GM21367 (cell line): ENCODE data around the gene AKR1C3.
"Not testable (repeated sequence)": the region's sequence is repeated elsewhere in the genome, so short reads cannot be mapped to it uniquely, and the experiment has no call there.

Experiments used
- ATAC-seq: cut with Tn5 transposase; IDR thresholded peaks from one replicate; pipeline ENCODE4 v1.9.1; 2021; ENCODE audit not compliant: unreplicated experiment

Gene AKR1C3

DNA sequence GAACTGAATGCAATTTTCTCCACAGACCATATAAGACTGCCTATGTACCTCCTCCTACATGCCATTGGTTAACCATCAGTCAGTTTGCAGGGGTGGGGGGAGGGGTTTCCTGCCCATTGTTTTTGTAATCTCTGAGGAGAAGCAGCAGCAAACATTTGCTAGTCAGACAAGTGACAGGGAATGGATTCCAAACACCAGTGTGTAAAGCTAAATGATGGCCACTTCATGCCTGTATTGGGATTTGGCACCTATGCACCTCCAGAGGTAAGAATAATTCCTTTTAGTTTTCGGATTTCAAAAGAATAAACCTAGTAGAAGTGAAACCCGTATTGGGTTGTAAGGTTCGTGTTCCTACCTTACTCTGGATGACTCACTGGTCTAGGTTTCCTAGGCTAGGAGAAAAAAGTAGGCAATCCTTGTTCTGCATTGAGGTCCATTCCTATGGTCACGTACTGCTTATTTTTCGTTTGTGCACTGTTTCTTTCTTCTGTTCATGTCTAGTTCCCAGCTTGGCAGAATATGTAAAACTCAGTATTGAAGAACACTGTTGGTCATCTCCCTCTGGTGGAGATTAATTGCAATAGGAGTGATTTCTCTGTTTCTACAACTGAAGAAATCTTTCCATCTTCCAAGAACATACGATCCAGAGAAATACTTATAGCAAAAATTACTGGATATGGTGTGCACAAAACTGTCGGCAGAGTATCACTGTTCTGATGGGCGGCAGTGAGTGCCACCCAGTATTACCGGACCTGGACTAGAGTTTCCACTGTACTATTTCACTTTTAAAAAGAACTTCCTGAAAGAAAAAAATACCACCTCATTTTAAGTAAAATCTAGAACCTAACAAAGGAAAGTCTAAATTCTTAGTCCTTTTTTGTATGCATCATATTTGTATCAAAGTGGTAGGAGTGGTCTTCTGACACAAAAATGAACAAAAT is at the start of gene AKR1C3:
Gene AKR1C3 (plus strand): TSS at position 150 of the 941 bp plus-strand sequence. CDS start 31 bp downstream, at position 181.
- no peak for ATAC-seq

DNA sequence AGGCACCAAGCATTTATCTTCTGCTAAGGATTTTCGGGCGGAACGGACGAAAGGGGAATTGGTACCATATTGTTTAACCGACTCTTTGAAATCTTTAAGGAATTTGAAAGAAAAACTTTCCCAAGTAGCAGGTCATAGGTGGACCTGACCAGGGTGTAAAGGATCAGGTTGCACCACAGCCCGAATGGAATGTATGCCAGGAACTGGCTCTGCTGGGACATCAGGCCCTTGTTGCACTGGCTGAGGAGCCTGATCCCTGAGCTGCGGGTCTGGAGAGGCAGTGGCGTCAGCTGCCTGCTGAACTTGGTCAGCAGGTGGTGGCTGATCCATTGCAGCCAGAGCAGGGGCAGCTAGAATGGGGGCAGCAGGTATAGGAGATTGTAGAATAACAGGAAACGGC is 49.1 kb upstream of the AKR1C3 start:
- no peak for ATAC-seq

DNA sequence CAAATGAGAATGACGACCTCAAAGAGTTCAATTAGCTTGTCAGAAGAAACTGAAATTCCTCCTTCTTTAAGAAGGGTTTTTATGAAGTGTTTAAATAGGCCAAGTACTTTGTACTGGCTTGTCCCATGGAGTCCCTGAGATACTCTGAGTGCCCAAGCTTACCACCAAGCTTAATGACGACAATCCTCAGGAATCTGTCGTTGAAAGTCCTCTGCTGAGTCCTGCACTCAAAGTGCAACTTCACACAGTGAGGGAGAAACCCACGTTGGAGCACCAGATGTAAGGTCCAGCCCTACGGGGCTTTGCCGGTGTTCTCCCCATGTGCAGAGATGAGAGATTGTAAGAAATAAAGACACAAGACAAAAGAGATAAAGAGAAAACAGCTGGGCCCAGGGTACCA is 47.8 kb upstream of the AKR1C3 start:
- no peak for ATAC-seq

DNA sequence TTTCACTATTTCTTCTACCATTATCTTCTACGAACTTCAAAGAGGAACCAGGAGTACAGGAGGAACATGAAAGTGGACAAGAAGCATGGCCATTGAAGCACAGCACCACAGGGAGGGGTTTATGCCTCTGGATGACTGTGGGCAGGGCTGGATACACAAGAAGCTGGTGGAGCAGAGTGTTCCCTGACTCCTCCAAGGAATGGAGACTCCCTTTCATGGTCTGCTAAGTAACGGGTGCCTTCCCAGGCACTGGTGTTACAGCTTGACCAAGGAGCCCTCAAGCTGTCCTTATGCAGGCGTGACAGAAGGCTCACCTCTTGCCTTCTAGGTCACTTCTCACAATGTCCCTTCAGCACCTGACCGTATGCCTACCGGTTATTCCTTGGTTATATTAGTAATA is 47.2 kb upstream of the AKR1C3 start:
- not testable (repeated sequence) for ATAC-seq

DNA sequence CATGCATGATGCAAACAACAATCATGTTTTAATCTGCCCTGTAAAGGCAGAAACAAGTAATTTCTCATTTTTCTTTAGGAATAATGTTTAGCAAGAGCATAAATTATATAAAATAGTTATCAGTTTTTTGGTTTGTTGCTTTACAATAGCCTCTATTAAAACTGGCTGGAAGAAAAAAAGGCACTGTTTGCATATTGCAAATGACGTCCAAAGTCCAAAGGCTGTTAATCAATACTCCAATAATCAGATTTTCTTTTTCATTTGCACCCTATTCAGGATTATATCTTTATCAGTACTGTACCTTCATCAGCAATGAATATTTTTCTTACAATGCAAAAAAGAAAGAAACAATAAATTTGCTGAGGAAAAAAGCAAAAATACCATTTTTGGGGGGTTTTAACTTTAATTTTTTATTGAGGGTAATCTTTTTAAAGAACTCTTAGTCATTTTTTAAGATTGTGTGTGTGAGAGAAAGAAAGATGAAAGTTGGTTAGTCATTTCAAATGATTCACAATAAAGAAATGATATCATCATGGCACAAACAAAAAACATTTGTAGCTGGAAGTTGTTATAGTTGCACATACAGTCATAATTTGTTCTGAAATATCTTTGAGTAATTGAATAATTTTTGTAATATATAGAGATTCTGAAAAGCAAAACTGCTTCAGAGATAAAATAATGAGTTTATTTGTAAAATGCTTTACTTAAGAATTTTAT is 46.1 kb upstream of the AKR1C3 start:
- ATAC-seq = no peak

DNA sequence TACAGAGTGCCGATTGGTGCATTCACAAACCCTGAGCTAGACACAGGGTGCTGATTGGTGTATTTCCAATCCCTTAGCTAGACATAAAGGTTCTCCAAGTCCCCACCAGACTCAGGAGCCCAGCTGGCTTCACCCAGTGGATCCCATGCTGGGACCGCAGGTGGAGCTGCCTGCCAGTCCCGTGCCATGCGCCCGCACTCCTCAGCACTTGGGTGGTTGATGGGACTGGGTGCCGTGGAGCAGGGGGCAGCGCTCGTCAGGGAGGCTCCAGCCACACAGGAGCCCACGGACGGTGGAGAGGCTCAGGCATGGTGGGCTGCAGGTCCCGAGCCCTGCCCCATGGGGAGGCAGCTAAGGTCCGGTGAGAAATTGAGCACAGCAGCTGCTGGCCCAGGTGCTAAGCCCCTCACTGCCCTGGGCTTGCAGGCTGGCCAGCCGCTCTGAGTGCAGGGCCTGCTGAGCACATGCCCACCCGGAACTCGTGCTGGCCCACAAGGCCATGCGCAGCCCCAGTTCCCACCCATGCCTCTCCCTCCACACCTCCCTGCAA is 41.2 kb upstream of the AKR1C3 start:
- ATAC-seq = not testable (repeated sequence)

DNA sequence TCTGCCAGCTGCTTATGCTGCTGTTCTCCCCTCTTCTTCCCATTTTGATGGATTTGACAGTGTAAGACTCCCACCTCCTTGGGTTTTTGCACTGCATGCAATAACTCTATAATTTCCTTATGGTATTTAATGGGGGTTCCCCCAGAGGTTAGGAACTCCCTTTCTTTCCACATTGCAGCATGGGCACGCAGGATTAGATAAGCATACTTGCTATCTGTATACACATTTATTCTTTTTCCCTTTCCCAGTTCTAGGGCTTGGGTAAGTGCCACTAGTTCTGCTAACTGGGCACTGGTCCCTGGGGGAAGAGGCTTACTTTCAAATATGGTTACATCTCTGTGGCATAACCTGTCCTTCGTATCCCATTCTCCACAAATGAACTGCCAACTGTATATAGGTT is 39.4 kb upstream of the AKR1C3 start:
- not testable (repeated sequence) for ATAC-seq

DNA sequence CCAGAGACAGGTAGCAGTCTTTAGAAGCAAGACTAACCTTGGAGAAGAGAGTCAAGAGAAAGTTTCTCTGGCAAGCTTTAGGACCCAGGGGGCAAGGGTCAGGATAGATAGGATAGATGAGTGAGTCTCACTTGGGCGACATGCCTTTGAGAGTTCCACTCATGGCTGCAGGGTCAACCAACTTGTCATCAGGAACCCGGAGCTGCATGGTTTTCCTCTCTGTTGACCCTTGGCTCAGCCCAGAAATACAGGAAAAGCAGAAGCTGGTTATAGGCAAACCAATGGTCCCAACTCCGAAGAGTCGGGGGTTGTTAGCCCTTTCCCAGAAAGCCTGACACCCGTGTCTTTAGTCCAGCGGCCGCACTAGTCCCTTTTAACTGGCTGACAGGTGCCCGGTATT is 34.9 kb upstream of the AKR1C3 start:
- ATAC-seq = not testable (repeated sequence)

DNA sequence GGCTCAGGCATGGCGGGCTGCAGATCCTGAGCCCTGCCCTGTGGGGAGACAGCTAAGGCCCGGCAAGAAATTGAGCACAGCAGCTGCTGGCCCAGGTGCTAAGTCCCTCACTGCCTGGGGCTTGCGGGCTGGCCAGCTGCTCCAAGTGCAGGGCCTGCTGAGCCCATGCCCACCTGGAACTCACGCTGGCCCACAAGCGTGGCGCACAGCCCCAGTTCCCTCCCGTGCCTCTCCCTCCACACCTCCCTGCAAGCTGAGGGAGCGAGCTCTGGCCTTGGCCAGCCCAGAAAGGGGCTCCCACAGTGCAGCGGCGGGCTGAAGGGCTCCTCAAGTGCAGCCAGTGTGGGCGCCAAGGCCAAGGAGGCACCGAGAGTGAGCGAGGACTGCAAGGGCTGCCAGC is 33.4 kb upstream of the AKR1C3 start:
- not testable (repeated sequence) for ATAC-seq

DNA sequence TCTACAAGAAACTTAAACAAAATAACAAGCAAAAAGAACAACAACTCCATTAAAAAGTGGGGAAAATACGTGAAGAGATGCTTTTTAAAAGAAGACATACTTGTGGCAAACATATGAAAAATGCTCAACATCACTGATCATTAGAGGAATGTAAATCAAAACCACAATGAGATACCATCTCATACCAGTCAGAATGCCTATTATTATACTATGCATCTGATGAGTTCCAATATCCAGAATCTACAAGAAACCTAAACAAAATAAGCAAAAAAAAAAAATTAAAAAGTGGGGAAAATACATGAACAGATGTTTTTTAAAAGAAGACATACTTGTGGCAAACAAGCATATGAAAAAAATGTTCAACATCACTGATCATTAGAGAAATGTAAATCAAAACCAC is 29.6 kb upstream of the AKR1C3 start:
- no peak for ATAC-seq

DNA sequence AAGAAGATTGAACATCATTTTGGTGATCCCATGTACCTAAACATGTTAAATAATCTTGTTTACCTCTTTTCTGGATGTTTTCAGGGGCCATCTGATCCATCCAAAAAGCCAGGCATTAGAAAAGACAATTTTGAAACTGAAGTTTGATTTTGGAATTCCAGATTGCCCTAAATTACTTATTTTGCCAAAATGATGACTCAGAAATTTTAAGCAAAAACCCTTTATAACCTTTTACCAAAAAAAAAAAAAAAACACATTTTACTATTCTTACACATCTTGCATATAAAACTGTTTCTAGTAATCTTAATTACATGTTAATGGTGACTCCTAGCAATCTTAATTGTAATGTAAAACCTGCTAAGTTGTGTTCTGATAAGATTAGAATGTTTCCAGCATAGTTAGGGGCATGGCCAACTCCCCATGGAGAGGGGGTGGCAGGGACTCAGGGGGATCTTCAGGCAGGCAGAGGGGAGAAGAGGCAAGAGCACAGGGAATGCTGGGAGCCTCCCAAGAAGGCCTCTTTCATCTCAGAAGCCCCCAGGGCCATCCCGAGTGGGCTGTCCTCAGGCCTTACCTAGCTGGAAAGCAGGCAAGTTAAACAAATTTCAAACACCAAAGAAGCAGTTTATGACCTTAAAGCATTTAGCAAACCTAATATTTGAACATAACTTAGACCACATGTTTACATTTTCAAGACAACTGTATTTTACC is 25.8 kb upstream of the AKR1C3 start:
- no peak for ATAC-seq

DNA sequence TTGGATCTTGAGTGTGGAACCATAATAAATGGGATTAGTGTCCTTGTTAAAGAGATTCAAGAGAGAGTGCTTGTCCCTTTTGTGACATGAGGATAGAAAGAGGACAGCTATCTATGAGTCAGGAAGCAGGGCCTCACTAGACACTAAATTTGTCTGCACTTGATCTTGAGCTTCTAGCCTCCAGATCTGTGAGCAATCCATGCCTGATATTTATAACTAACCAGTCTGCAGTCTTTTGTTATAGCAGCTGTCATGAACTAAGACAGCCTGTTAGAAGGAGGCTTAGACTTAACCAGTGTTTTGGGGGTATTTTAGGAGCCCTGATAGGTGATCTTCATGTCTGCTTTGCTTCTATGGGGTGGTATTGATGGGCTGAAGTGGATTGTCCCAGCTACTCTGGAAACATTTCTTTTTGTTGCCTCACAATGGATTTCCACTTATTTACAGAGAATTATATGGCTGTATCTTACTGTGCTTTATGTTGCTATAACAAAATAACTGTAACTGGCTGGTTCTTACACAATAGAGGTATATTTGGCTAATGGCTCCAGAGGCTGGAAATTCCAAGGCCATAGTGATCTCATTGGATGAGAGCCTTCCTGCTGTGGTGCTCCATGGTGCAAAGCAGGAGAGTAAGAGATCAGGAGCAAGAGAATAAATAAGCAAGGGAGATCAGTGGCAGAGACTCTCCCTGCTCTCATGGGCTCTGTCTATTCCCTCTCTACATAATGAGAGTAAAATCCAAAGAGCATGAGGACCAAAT is 23.4 kb upstream of the AKR1C3 start:
- ATAC-seq = no peak

DNA sequence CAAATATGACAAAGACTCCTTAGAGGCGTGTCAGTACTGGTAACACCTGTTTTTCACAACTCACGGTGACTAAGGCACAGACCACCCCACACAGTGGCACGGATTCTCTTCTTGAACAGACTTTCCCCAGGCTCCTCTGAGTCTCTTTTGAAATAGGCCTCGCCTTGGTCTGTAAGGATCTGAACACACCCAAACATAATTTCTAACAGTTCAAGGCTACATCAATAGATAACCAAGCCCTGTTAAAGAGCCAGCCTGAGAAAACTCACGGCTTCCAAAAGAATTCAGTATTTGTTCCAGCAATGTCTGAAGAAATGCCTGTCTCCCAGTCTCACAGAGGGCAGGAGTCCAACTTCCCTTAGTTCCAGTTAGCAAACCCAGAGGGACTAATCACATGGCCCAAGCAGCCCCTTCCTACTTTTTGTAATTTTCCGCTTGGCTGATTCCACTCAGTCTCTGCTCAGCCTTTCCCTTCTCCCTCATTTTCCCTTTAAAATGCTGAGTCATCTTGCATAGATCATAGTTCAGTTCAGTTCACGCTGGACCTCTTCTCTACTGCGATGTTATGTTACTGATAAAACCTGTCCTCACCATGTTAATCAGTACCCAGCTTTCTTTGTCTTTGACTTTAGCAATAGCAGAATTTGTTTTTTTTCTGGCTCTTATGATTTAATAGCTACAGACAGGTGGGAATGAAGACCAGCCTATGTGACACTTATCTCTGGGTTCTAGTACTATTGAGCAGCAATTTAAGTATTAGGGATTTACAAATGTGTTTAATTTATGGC is 22.6 kb upstream of the AKR1C3 start:
- ATAC-seq = no peak

DNA sequence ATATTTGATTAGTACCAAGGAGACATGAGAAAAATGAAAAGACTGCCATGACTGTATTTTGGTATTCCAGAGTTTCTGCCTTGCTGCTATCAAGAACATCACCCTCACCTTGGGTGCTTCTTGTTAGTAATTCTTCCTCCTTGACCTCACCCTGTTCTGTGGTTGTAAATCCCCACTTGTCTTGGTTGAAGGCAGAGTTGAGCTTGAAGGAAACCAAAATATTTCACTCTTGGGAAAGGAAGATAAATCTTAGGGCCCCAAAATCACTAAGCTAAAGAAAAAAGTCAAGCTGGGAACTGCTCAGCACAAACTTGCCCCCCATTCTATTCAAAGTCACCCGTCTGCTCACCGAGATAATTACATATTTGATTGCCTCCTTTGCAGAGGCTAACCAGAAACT is 20.6 kb upstream of the AKR1C3 start:
- no peak for ATAC-seq

DNA sequence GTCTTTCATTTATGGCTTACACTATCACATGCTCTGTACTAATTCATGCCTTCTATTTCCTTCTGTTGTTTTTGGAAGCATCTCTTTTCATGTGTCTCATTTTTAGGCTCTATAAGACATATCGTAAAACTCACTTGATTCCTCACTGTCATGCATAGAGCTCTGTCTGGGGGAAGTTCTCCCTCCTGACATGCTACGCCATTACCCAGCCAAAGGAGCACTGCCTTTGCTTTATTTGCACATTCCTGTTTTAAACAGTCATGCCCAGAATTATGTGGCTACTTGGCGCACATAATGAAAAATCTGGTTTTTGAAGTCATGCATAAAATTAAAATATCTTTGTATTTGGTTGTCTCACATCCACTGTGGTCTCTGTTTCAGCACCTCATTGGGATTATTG is 17.6 kb upstream of the AKR1C3 start:
- ATAC-seq = no peak

DNA sequence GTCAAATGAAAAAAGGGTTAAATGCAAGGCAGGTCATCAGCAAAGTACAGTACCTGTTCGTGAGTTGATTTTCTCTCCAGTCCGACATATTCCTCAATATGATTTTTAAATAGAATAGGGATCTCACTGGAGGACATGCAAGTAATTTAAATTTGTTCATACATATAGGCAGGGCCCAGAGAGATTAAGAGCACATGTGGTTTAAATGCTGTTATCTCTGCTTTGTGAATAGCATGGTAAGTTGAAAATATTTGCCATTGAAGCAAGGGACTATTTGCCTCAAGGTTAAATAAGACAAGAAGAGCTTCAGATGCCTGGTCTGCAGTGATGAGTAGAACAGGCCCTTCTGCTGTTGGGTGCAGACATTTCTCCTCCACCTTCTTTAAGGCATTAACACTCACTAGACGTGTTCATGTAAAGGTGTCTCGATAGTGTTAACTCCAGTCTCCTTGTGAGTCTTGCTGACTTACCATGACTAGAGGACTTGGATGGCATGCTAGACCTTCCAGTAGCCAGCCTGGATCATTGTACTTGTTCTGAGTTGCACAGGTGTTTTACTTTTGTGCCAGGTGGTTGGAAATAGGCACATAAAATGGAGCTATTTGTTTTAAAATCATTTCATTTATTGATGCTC is 15.6 kb upstream of the AKR1C3 start:
- ATAC-seq = no peak

DNA sequence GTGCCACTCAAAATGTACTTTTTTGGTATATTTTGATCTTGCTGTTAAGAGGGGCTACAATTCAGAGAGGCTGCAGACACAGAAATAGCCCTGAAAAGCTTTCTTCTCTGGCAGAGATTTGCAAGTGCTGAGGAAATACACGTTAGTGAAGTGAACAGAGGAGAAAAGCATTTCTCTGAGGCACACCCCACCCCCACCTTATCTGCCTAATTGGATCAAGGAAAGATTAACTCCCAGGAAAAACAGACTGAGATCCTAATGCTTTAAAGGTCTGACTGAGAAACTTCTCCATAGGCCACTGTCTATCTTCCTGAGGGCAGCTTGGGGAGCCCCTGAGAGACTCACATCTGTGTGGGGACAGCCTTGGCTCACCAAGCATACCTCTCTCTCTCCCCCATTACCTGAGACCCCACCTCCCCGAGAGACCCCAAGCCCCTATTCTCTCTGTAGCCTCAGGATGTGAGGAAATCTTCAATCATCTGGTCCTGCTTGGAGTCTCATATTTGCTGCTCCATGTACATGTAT is 14.8 kb upstream of the AKR1C3 start:
- ATAC-seq = no peak

DNA sequence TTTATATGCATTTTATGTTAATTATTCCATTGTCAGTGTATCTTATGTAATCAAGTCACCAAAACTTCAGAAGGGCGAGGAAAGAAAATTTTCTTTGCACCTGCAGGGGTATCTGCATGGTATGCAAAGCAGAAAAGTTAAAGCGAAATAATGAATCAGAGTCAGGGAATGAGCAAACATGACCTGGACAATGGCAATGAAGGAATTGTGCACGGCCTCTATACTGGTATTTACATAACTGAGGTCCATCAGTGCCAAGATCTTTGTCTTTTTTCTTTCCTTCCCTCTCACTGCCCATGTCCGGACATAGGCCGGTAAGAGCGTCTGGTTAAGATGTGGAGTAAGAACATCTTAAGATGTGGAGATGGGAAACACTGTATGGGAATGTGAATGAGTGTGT is 14.4 kb upstream of the AKR1C3 start:
- no peak for ATAC-seq

DNA sequence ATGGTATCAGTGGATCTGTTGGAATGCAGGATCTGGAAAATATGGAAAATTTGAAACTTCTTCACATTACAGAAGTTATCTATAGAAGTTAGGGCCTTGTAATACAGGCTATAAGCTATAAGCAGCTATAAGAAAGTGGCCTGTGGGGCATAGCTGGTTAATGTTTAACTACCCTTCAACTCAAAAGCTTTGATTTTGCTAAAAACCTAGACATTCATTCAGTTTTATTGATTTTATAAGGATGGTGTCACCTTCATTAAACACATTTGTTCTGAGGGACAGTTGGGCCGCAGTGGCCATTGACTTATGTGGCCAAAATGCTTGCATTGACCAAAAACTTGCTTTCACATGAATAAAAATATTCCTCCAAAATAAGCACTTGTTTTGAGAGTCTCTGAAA is 13.1 kb upstream of the AKR1C3 start:
- ATAC-seq = no peak
